ENCODE data around the gene SSBP3. TPM values are rescaled to one million over a fixed set of nuclear protein-coding genes. Genes with fewer than 3 reads are reported as not detected.

SSBP3 gene
- total RNA-seq, 3 donors from 2014 or later (not counting 1 experiment from before 2014, with no cell fraction given), result 162 to 224 (median 164) TPM

DNA sequence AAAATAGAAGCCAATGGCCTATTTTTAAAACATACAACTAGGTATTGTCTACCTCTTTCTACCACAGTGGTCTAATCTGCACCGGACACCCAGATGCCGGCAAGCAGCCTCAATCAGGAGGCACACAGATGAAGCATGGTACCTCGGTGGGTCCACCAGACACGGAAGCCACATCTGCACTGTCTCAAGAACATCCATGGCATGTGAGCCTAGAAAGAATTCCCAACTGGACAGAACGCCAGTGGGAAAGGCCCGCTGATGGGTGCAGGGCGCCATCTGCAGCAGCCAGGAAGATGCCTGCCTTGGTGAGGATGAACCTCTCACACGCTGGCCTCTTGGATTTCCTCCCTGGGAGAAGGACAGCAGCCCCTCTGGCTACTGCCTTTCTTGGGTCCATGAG lies 126.7 kb downstream of the SSBP3 start:
- peaks cover 10% of the 10 kb centered on the region for H3K36me3 ChIP-seq (ENCODE audit: control insufficient read depth, insufficient read depth, low read length)
- ATAC-seq (no peak), DNase-seq (no peak)
- no peaks in the 10 kb centered on the region for H3K9me3 Mint-ChIP-seq
- intact Hi-C loops (cut with micrococcal nuclease), result no loop called here
- WGBS (ENCODE audit: insufficient coverage), result 99% methylated on average over 8 of the region's 8 CpGs
- no peaks in the 10 kb centered on the region for H3K9me3 ChIP-seq (ENCODE audit: control insufficient read depth, insufficient read depth, low read length)
- H3K4me3 Mint-ChIP-seq, result no peak overlapping the region
- peaks cover 8% of the 10 kb centered on the region for H3K36me3 Mint-ChIP-seq
- H3K27me3 Mint-ChIP-seq (ENCODE audit: low read depth in 2 of 2), result no peaks in the 10 kb centered on the region
- no peak for TF ChIP-seq CTCF (IDR thresholded peaks at IDR 0.05)
- H3K27ac ChIP-seq (ENCODE audit: low read length), result no peak overlapping the region
- peak overlapping the region in 1 of 2 donors; percentile 33 for H3K27ac Mint-ChIP-seq
- H3K4me3 ChIP-seq (ENCODE audit: low read length), result no peak overlapping the region
- peaks cover 34% of the 10 kb centered on the region for H3K4me1 ChIP-seq (ENCODE audit: control insufficient read depth, insufficient read depth, low read length)
- no peaks in the 10 kb centered on the region for H3K27me3 ChIP-seq (ENCODE audit: control insufficient read depth, insufficient read depth, low read length)
- peaks cover 66 to 68% of the 10 kb centered on the region in 2 donors for H3K4me1 Mint-ChIP-seq

- Mint-ChIP-seq H3K4me1 (peaks cover 66 to 67% of the 10 kb centered on the region in 2 donors), H3K9me3 (no peaks in the 10 kb centered on the region), H3K27me3 (ENCODE audit: low read depth in 2 of 2) (no peaks in the 10 kb centered on the region), H3K36me3 (peaks cover 8% of the 10 kb centered on the region), H3K4me3 (no peak overlapping the region), H3K27ac (peak overlapping the region in 1 of 2 donors; percentile 14)
- WGBS (ENCODE audit: insufficient coverage), result 90% methylated on average over 9 of the region's 9 CpGs
- H3K27ac ChIP-seq (ENCODE audit: low read length), result no peak overlapping the region
- intact Hi-C loops (cut with micrococcal nuclease), result no loop called here
- no peak for TF ChIP-seq CTCF (IDR thresholded peaks at IDR 0.05)
- no peak overlapping the region for H3K4me3 ChIP-seq (ENCODE audit: low read length)
- peaks cover 10% of the 10 kb centered on the region for H3K36me3 ChIP-seq (ENCODE audit: control insufficient read depth, insufficient read depth, low read length)
- DNase-seq, result no peak
- H3K9me3 ChIP-seq (ENCODE audit: control insufficient read depth, insufficient read depth, low read length), result no peaks in the 10 kb centered on the region
- H3K4me1 ChIP-seq (ENCODE audit: control insufficient read depth, insufficient read depth, low read length), result peaks cover 32% of the 10 kb centered on the region
- no peaks in the 10 kb centered on the region for H3K27me3 ChIP-seq (ENCODE audit: control insufficient read depth, insufficient read depth, low read length)
- no peak for ATAC-seq
Observed at GRCh38 chr1:54278941-54279422, 127.2 kb downstream of the SSBP3 start.

GRCh38 chr1:54277451-54278341 lies 128.5 kb downstream of the SSBP3 start:
- Mint-ChIP-seq H3K4me3 (peak overlapping the region; percentile 74), H3K27ac (peak overlapping the region; percentile 85 to 92), H3K4me1 (peaks cover 58 to 60% of the 10 kb centered on the region in 2 donors), H3K9me3 (no peaks in the 10 kb centered on the region), H3K27me3 (ENCODE audit: low read depth in 2 of 2) (no peaks in the 10 kb centered on the region), H3K36me3 (peaks cover 8% of the 10 kb centered on the region)
- no peak for TF ChIP-seq CTCF (IDR thresholded peaks at IDR 0.05)
- Histone ChIP-seq H3K27me3 (ENCODE audit: control insufficient read depth, insufficient read depth, low read length) (no peaks in the 10 kb centered on the region), H3K36me3 (ENCODE audit: control insufficient read depth, insufficient read depth, low read length) (peaks cover 10% of the 10 kb centered on the region), H3K4me3 (ENCODE audit: low read length) (no peak overlapping the region), H3K4me1 (ENCODE audit: control insufficient read depth, insufficient read depth, low read length) (peaks cover 21% of the 10 kb centered on the region), H3K27ac (ENCODE audit: low read length) (no peak overlapping the region), H3K9me3 (ENCODE audit: control insufficient read depth, insufficient read depth, low read length) (no peaks in the 10 kb centered on the region)
- intact Hi-C loops (cut with micrococcal nuclease), result no loop called here
- 90% methylated on average over 4 of the region's 4 CpGs for WGBS (ENCODE audit: insufficient coverage)
- DNase-seq (no peak), ATAC-seq (no peak)

Data from natural killer cell (primary cell).